Measurements from ENCODE around the gene HDGFL3.

DNA sequence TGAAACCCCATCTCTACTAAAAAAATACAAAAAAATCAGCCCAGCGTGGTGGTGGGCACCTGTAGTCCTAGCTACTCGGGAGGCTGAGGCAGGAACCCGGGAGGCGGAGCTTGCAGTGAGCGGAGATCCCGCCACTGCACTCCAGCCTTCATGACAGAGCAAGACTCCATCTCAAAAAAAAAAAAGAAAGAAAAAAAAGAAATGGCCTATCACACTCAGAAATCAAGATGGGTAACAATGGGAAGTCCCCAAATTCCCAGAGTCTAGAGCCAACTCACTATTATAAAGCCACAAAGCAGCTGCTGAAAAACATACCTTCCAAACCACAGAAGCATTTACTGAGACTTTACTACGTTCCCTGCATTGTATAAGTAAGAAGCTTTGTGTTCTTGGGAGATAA, 7.5 kb downstream of the HDGFL3 start:
- no peak for TF ChIP-seq POLR2A (IDR thresholded peaks at IDR 0.05)
- TF ChIP-seq, protein P1, sequence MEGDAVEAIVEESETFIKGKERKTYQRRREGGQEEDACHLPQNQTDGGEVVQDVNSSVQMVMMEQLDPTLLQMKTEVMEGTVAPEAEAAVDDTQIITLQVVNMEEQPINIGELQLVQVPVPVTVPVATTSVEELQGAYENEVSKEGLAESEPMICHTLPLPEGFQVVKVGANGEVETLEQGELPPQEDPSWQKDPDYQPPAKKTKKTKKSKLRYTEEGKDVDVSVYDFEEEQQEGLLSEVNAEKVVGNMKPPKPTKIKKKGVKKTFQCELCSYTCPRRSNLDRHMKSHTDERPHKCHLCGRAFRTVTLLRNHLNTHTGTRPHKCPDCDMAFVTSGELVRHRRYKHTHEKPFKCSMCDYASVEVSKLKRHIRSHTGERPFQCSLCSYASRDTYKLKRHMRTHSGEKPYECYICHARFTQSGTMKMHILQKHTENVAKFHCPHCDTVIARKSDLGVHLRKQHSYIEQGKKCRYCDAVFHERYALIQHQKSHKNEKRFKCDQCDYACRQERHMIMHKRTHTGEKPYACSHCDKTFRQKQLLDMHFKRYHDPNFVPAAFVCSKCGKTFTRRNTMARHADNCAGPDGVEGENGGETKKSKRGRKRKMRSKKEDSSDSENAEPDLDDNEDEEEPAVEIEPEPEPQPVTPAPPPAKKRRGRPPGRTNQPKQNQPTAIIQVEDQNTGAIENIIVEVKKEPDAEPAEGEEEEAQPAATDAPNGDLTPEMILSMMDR (IDR thresholded peaks at IDR 0.05) = no peak

Measured in esophagus squamous epithelium (tissue), 4 donors.